Hypothalamus (tissue), 51 donors: Measurements from ENCODE around the gene CCDC102B.
"Not testable (repeated sequence)": the region's sequence is repeated elsewhere in the genome, so short reads cannot be mapped to it uniquely, and the experiment has no call there.

Experiments
- DNase-seq, 51 donors: peaks; one replicate each; lab custom pipeline; 2025; lab: John Stamatoyannopoulos, UW

Gene CCDC102B

GRCh38 chr18:68826121-68826520, 28.2 kb downstream of the CCDC102B start:
- no peak for DNase-seq

- DNase-seq, result no peak
Observed at GRCh38 chr18:68830256-68831045, 32.6 kb downstream of the CCDC102B start.

GRCh38 chr18:68833756-68834155, 35.9 kb downstream of the CCDC102B start:
- no peak for DNase-seq

- no peak for DNase-seq
Observed at GRCh38 chr18:68837665-68838451, 40.0 kb downstream of the CCDC102B start.

- DNase-seq, result peak in 1 of 51 donors; percentile 10
Observed at GRCh38 chr18:68839701-68840100, 41.8 kb downstream of the CCDC102B start.

GRCh38 chr18:68840554-68841263, 42.8 kb downstream of the CCDC102B start:
- peak in 1 of 51 donors; percentile 16 for DNase-seq

- DNase-seq, result no peak
Observed at GRCh38 chr18:68841301-68841700, 43.4 kb downstream of the CCDC102B start.

GRCh38 chr18:68842951-68843350, 45.1 kb downstream of the CCDC102B start:
- no peak for DNase-seq

- no peak for DNase-seq
Observed at GRCh38 chr18:68843473-68844089, 45.7 kb downstream of the CCDC102B start.

GRCh38 chr18:68847219-68847837, 49.4 kb downstream of the CCDC102B start:
- DNase-seq, result no peak

- DNase-seq, result no peak
Observed at GRCh38 chr18:68848242-68848641, 50.4 kb downstream of the CCDC102B start.

- no peak for DNase-seq
Observed at GRCh38 chr18:68854786-68855391, 57.0 kb downstream of the CCDC102B start.

GRCh38 chr18:68855491-68855890, 57.6 kb downstream of the CCDC102B start:
- no peak for DNase-seq

- no peak for DNase-seq
Observed at GRCh38 chr18:68861365-68861764, 63.5 kb downstream of the CCDC102B start.

- no peak for DNase-seq
Observed at GRCh38 chr18:68865021-68865420, 67.1 kb downstream of the CCDC102B start.

- no peak for DNase-seq
Observed at GRCh38 chr18:68865503-68865902, 67.6 kb downstream of the CCDC102B start.

GRCh38 chr18:68873003-68873402, 75.1 kb downstream of the CCDC102B start:
- no peak for DNase-seq

- no peak for DNase-seq
Observed at GRCh38 chr18:68874361-68874760, 76.5 kb downstream of the CCDC102B start.

GRCh38 chr18:68879947-68880346, 82.1 kb downstream of the CCDC102B start:
- not testable (repeated sequence) for DNase-seq

GRCh38 chr18:68887410-68887809, 89.5 kb downstream of the CCDC102B start:
- DNase-seq, result no peak
